ENCODE measurements around the gene CD4.
"Not testable (repeated sequence)": the region's sequence is repeated elsewhere in the genome, so short reads cannot be mapped to it uniquely, and the experiment has no call there.

The CD4 gene

GRCh38 chr12:6788972-6789924, at the start of gene CD4:
TSS of gene CD4 (plus strand) at chr12:6789528. CDS start at chr12:6800139, 10,611 bp downstream.
- Mint-ChIP-seq H3K36me3 (no peaks in the 10 kb centered on the region), H3K9me3 (ENCODE audit: low read depth) (no peaks in the 10 kb centered on the region), H3K4me3 (no peak within 1 kb of the TSS), H3K27me3 (no peaks in the 10 kb centered on the region), H3K27ac (no peak within 1 kb of the TSS), H3K4me1 (ENCODE audit: low read depth) (peaks cover 55% of the 10 kb centered on the region)

- H3K4me3 Mint-ChIP-seq; H3K27ac Mint-ChIP-seq; H3K36me3 Mint-ChIP-seq; H3K27me3 Mint-ChIP-seq; H3K9me3 Mint-ChIP-seq (ENCODE audit: low read depth): not testable (repeated sequence)
- H3K4me1 Mint-ChIP-seq (ENCODE audit: low read depth), result peaks cover 23% of the 10 kb centered on the region
Observed at GRCh38 chr12:6742080-6742479, 47.2 kb upstream of the CD4 start.

GRCh38 chr12:6742834-6743233, 46.5 kb upstream of the CD4 start:
- H3K9me3 Mint-ChIP-seq (ENCODE audit: low read depth), result no peaks in the 10 kb centered on the region
- peak overlapping the region; percentile 88 for H3K27ac Mint-ChIP-seq
- no peak overlapping the region for H3K4me3 Mint-ChIP-seq
- H3K27me3 Mint-ChIP-seq, result no peaks in the 10 kb centered on the region
- peaks cover 4% of the 10 kb centered on the region for H3K36me3 Mint-ChIP-seq
- peaks cover 23% of the 10 kb centered on the region for H3K4me1 Mint-ChIP-seq (ENCODE audit: low read depth)

GRCh38 chr12:6743300-6743699, 46.0 kb upstream of the CD4 start:
- peak overlapping the region; percentile 14 for H3K4me3 Mint-ChIP-seq
- H3K4me1 Mint-ChIP-seq (ENCODE audit: low read depth), result peaks cover 23% of the 10 kb centered on the region
- H3K36me3 Mint-ChIP-seq; H3K27me3 Mint-ChIP-seq; H3K9me3 Mint-ChIP-seq (ENCODE audit: low read depth): not testable (repeated sequence)
- H3K27ac Mint-ChIP-seq, result peak overlapping the region; percentile 88

- Mint-ChIP-seq H3K27me3 (no peaks in the 10 kb centered on the region), H3K4me3 (no peak overlapping the region), H3K9me3 (ENCODE audit: low read depth) (no peaks in the 10 kb centered on the region), H3K27ac (peak overlapping the region; percentile 92), H3K36me3 (peaks cover 4% of the 10 kb centered on the region), H3K4me1 (ENCODE audit: low read depth) (peaks cover 27% of the 10 kb centered on the region)
Observed at GRCh38 chr12:6745741-6746525, 43.4 kb upstream of the CD4 start.

- H3K4me1 Mint-ChIP-seq (ENCODE audit: low read depth), result peaks cover 35% of the 10 kb centered on the region
- peaks cover 4% of the 10 kb centered on the region for H3K36me3 Mint-ChIP-seq
- H3K9me3 Mint-ChIP-seq (ENCODE audit: low read depth), result no peaks in the 10 kb centered on the region
Observed at GRCh38 chr12:6747216-6747615, 42.1 kb upstream of the CD4 start.

GRCh38 chr12:6748761-6749160, 40.6 kb upstream of the CD4 start:
- Mint-ChIP-seq H3K36me3 (peaks cover 4% of the 10 kb centered on the region), H3K9me3 (ENCODE audit: low read depth) (no peaks in the 10 kb centered on the region), H3K4me1 (ENCODE audit: low read depth) (peaks cover 31% of the 10 kb centered on the region), H3K27me3 (no peaks in the 10 kb centered on the region), H3K27ac (no peak overlapping the region), H3K4me3 (no peak overlapping the region)

More at GRCh38 chr12:6747216-6747615, 42.1 kb upstream of the CD4 start:
- H3K4me3 Mint-ChIP-seq, result no peak overlapping the region
- H3K27ac Mint-ChIP-seq, result peak overlapping the region; percentile 61
- no peaks in the 10 kb centered on the region for H3K27me3 Mint-ChIP-seq

- no peaks in the 10 kb centered on the region for H3K27me3 Mint-ChIP-seq
- peaks cover 4% of the 10 kb centered on the region for H3K36me3 Mint-ChIP-seq
- peak overlapping the region; percentile 47 for H3K4me3 Mint-ChIP-seq
- H3K27ac Mint-ChIP-seq, result no peak overlapping the region
- H3K9me3 Mint-ChIP-seq (ENCODE audit: low read depth), result no peaks in the 10 kb centered on the region
- peaks cover 24% of the 10 kb centered on the region for H3K4me1 Mint-ChIP-seq (ENCODE audit: low read depth)
Observed at GRCh38 chr12:6750506-6750905, 38.8 kb upstream of the CD4 start.

GRCh38 chr12:6751767-6752166, 37.6 kb upstream of the CD4 start:
- Mint-ChIP-seq H3K36me3 (peaks cover 4% of the 10 kb centered on the region), H3K27ac (peak overlapping the region; percentile 98)

GRCh38 chr12:6752167-6752920, 37.0 kb upstream of the CD4 start:
- Mint-ChIP-seq H3K27me3 (no peaks in the 10 kb centered on the region), H3K4me3 (peak overlapping the region; percentile 94), H3K36me3 (peaks cover 2% of the 10 kb centered on the region), H3K27ac (peak overlapping the region; percentile 98), H3K9me3 (ENCODE audit: low read depth) (no peaks in the 10 kb centered on the region), H3K4me1 (ENCODE audit: low read depth) (peaks cover 19% of the 10 kb centered on the region)

More at GRCh38 chr12:6751767-6752166, 37.6 kb upstream of the CD4 start:
- Mint-ChIP-seq H3K4me1 (ENCODE audit: low read depth) (peaks cover 19% of the 10 kb centered on the region), H3K4me3 (peak overlapping the region; percentile 94), H3K9me3 (ENCODE audit: low read depth) (no peaks in the 10 kb centered on the region), H3K27me3 (no peaks in the 10 kb centered on the region)

GRCh38 chr12:6752921-6753771, 36.2 kb upstream of the CD4 start, which contains the start of gene MLF2:
TSS of gene MLF2 (minus strand) at chr12:6753141. CDS start at chr12:6752334, 807 bp downstream.
- Mint-ChIP-seq H3K27me3 (no peaks in the 10 kb centered on the region), H3K27ac (peak within 1 kb of the TSS; percentile 98), H3K4me1 (ENCODE audit: low read depth) (peaks cover 19% of the 10 kb centered on the region), H3K9me3 (ENCODE audit: low read depth) (no peaks in the 10 kb centered on the region), H3K4me3 (peak within 1 kb of the TSS; percentile 94), H3K36me3 (no peaks in the 10 kb centered on the region)

- peaks cover 23% of the 10 kb centered on the region for H3K4me1 Mint-ChIP-seq (ENCODE audit: low read depth)
- H3K36me3 Mint-ChIP-seq, result no peaks in the 10 kb centered on the region
- H3K9me3 Mint-ChIP-seq (ENCODE audit: low read depth), result no peaks in the 10 kb centered on the region
- H3K27me3 Mint-ChIP-seq, result no peaks in the 10 kb centered on the region
- H3K27ac Mint-ChIP-seq, result peak overlapping the region; percentile 98
- H3K4me3 Mint-ChIP-seq, result peak overlapping the region; percentile 94
Observed at GRCh38 chr12:6753772-6754356, 35.5 kb upstream of the CD4 start.

GRCh38 chr12:6754411-6754810, 34.9 kb upstream of the CD4 start:
- no peak overlapping the region for H3K27ac Mint-ChIP-seq

More at GRCh38 chr12:6754411-6754810, 34.9 kb upstream of the CD4 start:
- Mint-ChIP-seq H3K27me3 (no peaks in the 10 kb centered on the region), H3K4me3 (peak overlapping the region; percentile 48), H3K9me3 (ENCODE audit: low read depth) (no peaks in the 10 kb centered on the region), H3K36me3 (no peaks in the 10 kb centered on the region), H3K4me1 (ENCODE audit: low read depth) (peaks cover 23% of the 10 kb centered on the region)
